ENCODE measurements around the gene FIGN. TPM values are rescaled to one million over a fixed set of nuclear protein-coding genes. Genes with fewer than 3 reads are reported as not detected.

The FIGN gene
- total and polyA plus RNA-seq, 9 of the 15 experiments (the other 6 are each of a cell fraction or from before 2014, with no cell fraction given) = 0.02 TPM; not detected in 8

GRCh38 chr2:163734401-163734800, 1.4 kb downstream of the FIGN start (continued):
- TF ChIP-seq RERE (CRISPR knock-in tag; IDR thresholded peaks at IDR 0.05; ENCODE audit: borderline replicate concordance) (no peak), KLF16 (IDR thresholded peaks at IDR 0.05) (no peak), ZNF695 (CRISPR knock-in tag; IDR thresholded peaks at IDR 0.05) (no peak)

- ATAC-seq = no peak
- no peak for TF ChIP-seq TAL1 (IDR thresholded peaks at IDR 0.05)
- no peak for TF ChIP-seq TFE3 (CRISPR knock-in tag; IDR thresholded peaks at IDR 0.05)
- no peak for TF ChIP-seq ZNF263 (CRISPR knock-in tag; IDR thresholded peaks at IDR 0.05; ENCODE audit: borderline replicate concordance)
- TF ChIP-seq ZBTB34 (CRISPR knock-in tag; IDR thresholded peaks at IDR 0.05) = no peak
- TF ChIP-seq CBX1 (IDR thresholded peaks at IDR 0.05; ENCODE audit: low read depth) = no peak
- no peak for TF ChIP-seq ZNF695 (CRISPR knock-in tag; IDR thresholded peaks at IDR 0.05)
- TF ChIP-seq OTX1 (CRISPR knock-in tag; IDR thresholded peaks at IDR 0.05) = no peak
These were observed 1.9 kb downstream of the FIGN start for GRCh38 chr2:163733956-163734355.

More at GRCh38 chr2:163733956-163734355, 1.9 kb downstream of the FIGN start:
- ChIA-PET CTCF (ENCODE audit: low intra/inter-chr PET ratio) (no interaction called here), POLR2A (no interaction called here)
- Histone ChIP-seq H3K4me1 (replicated peaks in 1 of 2; ENCODE audit: control insufficient read depth in 2 of 2, insufficient read depth in 2 of 2, low read length in 2 of 2) (no peaks in the 10 kb centered on the region), H3K9me1 (ENCODE audit: control insufficient read depth, insufficient read depth, low read length) (no peaks in the 10 kb centered on the region), H2AFZ (ENCODE audit: low read depth, low read length) (no peak overlapping the region), H3K27ac (ENCODE audit: extremely low read depth, low read depth, low read length) (no peak overlapping the region), H3K4me3 (no peak overlapping the region), H3K9me3 (replicated peaks; ENCODE audit: control insufficient read depth, insufficient read depth, low read depth, low read length) (no peaks in the 10 kb centered on the region), H3K79me2 (ENCODE audit: control insufficient read depth, insufficient read depth, low read length) (no peaks in the 10 kb centered on the region), H3K36me3 (ENCODE audit: control insufficient read depth, insufficient read depth, low read length) (no peaks in the 10 kb centered on the region), H4K20me1 (replicated peaks; ENCODE audit: control insufficient read depth, insufficient read depth, low read length) (no peaks in the 10 kb centered on the region), H3K27me3 (ENCODE audit: control insufficient read depth in 2 of 2, insufficient read depth in 2 of 2, low read length in 2 of 2) (no peaks in the 10 kb centered on the region), H3K9ac (ENCODE audit: insufficient read depth in 1 of 2, low read depth in 2 of 2, low read length in 2 of 2) (no peak overlapping the region), H3K4me2 (ENCODE audit: insufficient read depth, low read length) (no peak overlapping the region)
- in situ Hi-C loops (cut with MboI) (no loop called here), intact Hi-C loops (cut with micrococcal nuclease) (no loop called here)
- no TSS peak for BruUV-seq (replicated peaks)
- 0% methylated on average over 5 of the region's 5 CpGs for WGBS (ENCODE audit: insufficient coverage, low coverage, missing lambda C conversion rate)
- DNase-seq (ENCODE audit: extremely low read depth in 1 of 4, low spot score in 3 of 4) (no peak), FAIRE-seq (no peak)

Measured in K562 (cell line).